Kasumi-1 (cell line): ENCODE results near the gene CYBA.
"Not testable (repeated sequence)": the region's sequence is repeated elsewhere in the genome, so short reads cannot be mapped to it uniquely, and the experiment has no call there.

Experiments used
- DNase-seq, 2 experiments: peaks; one replicate each; lab custom pipeline; 2025; lab: John Stamatoyannopoulos, UW

The CYBA gene

DNA sequence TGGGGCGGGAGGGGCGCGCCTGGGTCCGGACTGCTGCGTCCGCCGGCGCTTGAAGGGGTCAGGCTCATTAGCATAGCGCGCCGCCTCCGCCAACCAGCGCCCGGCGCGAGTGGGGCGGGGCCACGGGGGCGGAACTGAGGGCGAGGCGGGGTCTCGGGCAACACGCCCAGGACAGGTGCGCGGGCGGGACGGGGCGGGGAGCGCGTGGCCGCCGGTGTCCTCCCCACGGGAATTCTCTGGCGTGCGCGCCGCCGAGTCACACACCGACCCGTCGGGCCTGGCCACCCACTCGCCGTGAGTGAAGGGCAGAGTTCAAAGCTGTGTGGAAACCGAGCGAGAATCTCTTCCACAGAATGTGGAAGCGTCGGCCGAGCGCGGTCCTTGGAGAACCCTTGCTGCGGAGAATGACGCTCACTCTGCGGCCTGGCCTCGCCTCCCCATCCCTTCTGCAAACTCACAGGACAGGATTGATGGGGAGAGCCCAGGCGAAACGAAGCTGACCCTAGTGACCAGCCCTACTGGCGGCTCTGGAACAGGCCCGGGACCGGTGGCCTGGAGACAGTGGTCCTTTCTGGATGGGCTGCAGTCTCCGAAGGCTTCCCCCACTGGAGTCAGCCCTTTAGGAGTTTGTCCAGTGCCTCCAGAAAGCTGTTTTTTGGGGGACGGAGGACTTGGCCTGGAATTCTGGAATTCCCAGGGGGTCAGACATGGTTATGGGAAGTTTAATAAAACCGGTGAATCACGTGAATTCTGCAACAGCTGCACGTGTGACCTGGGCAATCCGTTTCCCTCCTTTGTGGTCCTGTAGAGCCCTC, 35.8 kb upstream of the CYBA start, which contains the start of gene SNAI3:
TSS of gene SNAI3 (minus strand) at position 69 of the 815 bp plus-strand sequence. CDS start 101 bp downstream, outside the sequence.
- peak; percentile 56 to 58 for DNase-seq

DNA sequence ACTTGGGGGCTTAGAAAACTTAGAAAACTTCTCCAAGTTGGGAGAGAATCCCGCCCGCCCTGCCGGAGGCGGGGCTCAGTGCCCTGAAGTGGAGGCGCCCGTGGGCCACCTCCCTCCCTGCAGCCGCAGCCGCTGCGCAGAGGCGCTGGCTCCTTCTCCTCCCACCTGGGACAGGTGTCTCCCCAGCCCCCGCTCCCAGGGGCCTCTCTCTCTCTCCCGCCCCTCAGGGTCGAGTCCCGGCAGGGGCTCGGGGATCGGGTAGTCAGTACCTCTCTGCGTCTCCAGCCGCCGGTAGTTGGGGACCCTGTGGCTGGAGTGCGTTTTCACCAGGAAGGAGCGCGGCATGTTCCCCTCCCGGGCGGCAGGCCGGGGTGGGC, 35.2 kb upstream of the CYBA start:
- DNase-seq = peak in 1 of 2 experiments; percentile 58

DNA sequence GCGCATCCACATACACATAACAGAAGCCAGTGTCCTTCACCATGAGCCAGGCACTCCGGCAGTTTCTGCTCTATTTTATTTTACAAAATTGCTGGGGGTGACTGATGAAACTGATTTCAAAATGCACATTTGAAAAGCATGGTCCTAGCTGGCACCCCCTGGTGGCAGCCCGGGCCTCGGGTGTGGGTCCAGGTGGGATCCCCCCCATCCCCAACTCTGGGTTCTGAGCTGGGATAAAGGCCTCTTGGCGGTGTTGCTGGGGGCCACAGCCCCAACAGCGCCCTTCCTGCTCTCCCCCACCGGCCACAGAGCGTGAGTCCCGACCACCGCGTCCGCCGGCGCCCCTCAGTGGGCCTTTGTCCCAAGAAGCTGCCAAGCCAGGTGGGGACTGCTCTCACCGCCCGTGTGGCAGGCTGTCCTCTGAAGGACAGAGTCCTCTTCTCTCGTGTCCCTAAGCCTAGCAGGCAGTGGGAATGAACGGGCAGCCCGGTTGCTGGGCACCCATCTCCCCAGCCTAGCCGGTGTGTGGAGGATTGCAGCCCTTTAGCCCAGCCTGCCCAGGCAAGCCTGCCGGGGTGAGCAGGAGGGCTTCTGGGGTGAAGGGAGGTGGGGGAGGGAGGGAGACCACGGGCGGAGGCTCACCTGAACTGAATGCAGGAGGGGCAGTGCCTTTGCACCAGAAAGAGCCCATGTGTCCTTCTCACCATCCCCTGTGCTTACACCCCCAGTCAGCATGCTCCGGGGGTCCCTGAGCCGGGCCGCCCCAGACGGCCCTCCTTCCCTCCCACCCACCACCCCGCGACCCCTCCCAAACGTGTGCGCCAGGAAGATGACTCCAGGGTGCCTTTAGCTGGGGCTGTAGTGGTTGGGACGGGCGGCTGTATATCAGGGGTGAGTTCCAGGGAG, 34.6 kb upstream of the CYBA start:
- peak; percentile 39 to 40 for DNase-seq

DNA sequence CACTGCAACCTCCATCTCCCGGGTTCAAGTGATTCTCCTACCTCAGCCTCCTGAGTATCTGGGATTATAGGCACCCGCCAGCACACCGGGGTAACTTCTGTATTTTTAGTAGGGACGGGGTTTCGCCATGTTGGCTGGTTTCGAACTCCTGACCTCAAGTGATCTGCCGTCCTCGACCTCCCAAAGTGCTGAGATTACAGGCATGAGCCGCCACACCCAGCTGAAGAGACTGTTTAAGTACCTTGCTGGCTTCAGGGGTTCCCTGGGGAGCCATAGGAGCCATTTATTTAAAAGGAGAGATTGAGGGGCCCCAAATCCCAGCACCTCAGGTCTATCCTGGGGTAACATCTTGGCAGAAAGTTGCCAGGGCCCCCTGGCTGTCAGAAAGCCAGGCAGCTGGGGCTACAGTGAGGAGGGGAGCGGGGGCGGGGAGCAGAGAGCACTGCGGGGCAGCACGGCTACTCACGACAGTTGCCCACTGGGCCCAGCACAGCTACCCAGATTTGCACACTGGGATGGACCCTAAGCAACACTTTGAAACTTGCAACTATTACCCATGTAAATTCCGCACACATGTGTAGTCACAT, 33.8 kb upstream of the CYBA start:
- DNase-seq = no peak

DNA sequence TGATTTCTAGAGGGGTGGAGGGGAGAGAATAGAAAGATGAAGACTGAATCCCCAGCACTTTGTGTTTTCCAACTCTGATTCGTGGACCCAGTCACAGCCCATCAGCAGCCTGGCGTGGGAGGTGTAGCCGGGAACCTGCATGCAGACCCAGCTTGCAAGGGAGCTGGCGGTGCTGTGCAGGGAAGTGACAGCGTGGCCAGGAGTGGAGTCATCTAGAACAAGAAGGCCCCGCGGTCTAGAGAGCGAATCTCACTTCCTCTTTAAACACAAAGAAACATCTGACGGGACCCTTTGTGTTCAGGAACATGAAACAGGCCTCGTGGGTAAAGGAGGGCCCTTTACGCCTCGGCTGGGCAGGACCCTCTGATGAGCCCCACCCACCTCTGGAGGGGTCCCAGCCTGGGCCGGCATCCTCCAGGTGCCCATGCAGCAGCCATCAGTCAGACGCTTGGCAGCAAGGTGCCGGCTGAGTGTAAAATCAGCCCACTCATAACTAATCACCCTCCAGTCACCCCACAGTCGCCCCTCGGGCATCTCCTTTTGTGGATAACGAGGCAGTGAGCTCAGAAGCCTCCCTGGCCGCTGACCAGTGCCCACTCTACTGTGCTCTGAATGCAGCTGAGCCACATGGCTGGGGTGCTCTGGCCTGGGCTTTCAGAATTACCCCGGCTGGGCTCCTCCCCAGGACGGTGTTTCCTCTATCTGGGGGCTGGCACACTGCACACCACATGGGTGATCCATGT, 31.0 kb upstream of the CYBA start:
- DNase-seq = peak; percentile 78 to 92

DNA sequence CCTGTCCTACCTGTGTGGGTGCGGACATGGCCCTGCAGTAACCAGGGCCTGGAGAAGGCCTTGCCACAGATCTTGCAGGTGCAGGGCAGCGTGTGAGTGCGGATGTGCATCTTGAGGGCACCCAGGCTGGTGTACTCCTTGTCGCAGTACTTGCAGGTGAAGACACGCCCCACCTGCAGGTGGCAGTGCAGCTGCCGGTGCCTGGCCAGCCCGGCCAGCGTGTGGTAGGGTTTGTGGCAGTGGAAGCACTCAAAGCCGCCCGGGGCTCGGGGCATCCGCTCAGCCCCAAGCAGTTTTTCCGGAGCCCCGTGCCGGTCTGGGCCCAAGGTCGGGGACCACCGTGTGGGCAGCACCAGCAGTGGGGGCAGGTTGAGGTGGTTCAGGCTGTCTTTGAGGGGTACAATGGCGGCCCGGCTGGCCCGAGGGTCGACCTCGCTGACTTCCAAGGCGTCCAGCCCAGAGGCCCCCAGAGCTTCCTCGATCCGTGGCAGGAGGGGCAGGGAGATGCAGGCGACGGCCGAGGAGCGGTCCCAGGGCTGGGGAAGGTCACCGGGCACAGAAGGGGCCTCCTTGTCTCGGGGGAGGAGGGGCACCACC, 30.3 kb upstream of the CYBA start:
- no peak for DNase-seq

DNA sequence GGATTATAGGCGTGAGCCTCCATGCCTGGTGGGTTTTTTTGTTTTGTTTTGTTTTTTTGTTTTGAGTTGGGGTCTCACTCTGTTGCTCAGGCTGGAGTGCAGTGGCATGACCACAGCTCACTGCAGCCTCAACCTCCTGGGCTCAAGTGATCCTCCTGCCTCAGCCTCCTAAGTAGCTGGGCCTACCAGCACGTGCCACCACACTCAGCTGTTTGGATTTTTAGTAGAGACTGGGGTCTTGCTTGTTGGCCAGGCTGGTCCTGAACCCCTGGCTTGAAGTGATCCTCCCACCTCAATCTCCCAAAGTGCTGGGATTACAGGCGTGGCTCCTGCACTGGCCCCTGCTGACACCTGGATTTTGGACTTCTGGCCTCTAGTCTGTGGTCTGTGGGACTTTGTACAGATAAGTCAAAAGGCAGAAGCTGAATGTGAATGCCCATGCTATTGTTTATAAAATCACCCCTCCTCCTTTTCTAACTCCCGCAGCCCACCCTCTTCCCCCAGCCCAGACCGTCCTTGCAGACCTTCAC, 29.8 kb upstream of the CYBA start:
- no peak for DNase-seq

DNA sequence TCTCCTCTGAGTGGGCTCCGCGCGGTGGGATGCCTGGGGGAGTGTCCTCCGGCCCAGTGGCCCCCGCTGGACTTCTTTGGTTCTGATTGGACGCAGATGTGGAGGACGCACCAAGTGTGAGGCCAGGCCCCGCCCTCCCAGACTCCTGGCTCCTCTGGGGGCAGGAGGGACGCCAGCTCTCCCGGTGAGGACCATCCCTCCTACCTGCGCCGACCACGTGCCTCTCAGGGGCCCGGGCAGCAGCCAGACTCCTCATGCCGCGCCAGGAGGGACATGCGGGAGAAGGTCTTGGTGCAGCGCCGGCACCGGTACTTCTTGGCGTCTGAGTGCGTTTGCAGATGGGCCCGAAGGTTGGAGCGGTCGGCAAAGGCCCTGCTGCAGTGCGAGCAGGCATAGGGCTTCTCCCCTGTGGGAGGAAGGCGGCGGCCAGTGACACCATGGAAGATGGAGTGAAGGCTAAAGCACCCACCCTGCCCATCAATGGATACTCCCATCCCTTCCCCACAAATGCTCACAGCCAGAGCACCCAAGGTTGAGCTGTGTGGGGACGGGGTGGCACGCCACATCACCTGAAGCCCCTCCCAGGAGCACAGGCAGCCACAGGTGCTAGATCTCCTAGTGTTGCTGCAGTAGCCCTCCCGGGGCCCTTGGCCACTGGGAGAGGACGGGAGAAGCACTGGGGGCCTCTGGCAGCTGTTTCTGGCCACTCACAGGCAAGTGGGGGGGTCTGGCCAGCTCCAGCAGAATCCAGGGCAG, 27.5 kb upstream of the CYBA start:
- no peak for DNase-seq

DNA sequence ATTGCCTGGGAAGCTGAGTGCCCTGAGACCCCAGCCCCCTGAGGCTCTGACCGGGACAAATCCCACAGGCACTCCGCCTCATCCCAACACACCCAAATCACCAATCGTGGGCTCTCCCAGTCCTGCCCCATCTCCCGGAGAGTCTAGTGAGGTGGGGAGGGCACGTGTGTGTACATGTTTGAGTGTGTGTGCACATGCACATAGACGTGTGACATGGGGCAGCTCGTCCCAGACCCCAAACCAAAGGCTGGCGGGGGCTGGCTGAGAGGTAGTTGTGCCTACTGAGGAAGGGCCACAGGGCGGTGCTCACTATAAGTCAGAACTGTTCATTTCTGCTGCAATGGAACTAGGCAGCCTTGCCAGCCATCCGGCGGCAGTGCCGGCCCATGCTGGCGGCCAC, 26.9 kb upstream of the CYBA start:
- no peak for DNase-seq

DNA sequence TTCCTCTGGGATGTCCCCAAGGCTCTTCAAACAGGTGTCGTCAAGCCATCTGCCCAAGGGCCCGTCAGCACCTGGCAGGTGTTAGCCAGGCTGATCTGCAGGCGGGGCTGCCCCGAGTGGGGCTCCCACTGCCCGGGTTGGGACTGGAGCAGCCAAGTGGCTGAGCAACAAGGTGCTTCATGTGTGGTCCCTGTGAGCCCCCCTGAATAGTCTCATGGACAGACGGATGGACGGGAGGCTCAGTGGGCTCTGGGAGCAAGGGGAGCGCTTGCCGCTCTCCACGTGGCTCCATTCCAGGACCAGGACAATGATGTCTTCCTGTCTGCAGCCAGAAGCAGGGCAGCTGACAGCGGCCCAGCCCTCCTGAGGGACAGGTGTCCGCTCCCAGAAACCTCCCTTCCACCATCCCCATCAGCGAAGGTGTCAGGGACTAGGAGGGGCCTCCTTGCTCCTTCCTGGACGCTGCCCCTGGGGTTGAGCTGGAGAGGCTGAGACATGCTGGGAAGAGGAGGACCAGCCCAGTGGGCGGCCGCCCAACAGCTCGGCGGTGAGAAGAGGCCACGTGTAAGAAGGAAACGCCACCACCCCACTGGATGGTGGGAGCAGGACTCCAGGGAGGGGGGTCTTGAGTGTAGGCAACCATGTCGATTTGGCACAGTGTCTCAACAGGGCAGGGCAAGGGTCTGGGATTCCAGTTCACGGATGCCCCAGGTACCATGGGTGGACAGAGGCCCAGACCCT, 25.8 kb upstream of the CYBA start:
- DNase-seq = no peak

DNA sequence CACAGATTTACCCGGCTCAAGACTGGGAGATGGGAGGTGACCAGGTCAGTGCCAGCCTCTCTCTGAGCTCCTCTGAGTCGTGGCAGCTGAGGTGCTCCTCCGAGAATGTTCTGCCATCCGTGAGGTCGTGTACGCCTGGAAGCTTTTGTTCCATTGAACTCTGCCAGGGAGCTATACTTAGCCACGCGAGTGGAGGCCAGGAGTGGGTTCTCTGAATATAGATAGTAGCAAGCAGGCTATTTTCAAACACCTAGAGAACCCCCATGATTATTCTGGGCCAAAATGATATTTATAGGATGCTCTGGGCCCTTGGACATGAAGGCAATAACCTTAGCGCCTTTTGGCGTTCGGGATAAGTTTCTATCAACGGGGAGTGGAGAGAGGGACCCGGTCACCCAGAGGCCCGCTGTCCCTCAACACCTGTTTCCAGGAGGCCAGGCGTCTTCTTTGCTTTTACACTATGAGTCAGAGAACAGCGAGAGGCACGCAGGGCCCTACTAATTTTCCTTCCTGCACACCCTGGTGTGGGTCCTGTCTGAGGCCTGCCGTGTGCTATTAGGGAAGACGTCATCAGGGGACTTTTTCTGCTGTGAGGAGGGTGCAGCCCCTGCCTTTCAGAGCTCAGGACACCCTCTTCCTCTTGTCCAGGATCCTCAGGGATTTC, 23.0 kb upstream of the CYBA start:
- DNase-seq = no peak

DNA sequence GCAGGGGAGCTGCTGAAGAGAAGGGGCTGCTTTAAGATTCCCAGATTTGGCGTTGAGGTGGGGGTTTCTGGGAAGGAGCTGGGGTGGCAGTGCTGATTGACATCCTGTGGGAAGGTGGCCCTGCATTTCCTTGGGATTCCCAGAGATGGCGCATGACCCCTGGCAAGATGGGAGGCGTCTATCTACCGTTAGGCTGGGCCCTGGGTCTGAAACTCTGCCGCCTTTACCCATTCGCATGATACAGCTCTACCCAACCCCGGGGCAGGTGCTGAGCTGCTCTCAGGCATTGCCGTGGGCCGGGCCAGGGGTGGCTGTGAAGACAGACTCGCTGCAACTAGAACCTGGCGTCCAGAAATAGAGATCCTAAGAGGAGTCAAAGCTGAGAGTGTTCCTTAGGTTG, 21.9 kb upstream of the CYBA start:
- peak in 1 of 2 experiments; percentile 12 for DNase-seq

DNA sequence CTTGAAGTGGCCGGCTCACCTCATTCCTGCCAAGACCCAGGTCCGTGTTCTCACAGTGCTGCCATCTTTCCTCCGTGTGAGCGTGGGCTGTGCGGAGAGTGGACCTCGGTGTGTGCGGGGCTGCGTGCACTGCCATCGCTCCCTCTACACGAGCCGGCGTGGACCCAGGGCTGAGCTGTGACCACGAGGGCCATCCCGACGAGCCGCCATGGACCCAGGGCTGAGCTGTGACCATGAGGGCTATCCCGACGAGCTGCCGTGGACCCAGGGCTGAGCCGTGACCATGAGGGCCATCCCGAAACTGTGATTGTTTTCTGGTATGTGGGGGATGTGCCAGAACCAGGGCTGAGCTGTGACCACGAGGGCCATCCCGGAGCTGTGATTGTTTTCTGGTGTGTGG, 21.0 kb upstream of the CYBA start:
- no peak for DNase-seq

DNA sequence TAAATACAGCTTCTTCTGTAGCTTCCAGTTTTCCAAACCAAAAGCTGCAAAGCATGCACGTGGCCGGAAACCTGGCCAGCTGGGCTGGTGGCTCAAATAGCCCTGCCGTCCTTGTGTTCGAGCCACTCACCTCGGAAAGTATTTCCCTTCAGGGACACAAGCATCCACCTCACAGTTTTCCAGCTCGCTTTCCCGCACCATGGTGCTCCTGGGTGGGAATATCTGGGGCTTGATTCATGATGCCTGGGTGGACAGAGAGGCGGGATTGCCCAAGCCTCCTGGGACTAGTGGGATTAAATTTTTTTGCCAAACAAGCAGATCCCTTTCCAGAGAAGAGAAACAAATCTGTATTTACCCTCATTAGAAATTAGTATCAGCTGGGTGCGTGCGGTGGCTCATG, 19.1 kb upstream of the CYBA start:
- DNase-seq = no peak

DNA sequence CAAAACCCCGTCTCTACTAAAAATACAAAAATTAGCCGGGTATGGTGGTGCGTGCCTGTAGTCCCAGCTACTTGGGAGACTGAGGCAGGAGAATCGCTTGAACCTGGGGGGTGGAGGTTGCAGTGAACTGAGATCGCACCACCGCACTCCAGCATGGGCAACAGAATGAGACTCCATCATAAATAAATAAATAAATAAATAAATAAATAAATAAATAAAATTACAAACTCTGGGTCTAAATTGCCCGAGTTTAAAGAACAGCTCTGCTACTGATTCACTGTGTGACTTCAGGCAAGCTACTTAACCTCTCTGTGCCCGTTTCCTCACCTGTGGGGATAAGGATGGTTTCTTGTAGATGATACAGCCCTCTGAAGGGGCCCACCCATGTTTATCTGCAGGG, 18.6 kb upstream of the CYBA start:
- DNase-seq = not testable (repeated sequence)

DNA sequence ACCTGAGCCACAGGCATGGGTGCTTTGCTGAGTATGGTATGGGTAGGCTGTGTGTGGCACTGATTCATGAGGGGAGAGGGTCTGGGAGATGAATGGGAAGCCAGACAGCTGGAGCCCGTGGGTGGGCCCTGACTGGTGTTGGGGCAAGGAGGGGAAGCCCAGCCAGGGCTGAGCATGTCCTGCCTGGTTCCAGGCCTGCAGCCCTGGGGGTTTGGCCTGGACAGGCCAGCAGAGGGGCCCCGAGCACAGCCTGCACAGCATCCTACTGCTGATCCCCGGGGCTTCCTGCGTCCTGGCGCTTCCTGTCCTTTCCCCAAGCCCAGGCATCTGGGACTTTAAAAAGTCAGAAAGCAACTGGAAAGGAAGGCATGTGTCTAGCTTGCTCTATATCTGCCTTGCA, 16.6 kb upstream of the CYBA start:
- DNase-seq = no peak

DNA sequence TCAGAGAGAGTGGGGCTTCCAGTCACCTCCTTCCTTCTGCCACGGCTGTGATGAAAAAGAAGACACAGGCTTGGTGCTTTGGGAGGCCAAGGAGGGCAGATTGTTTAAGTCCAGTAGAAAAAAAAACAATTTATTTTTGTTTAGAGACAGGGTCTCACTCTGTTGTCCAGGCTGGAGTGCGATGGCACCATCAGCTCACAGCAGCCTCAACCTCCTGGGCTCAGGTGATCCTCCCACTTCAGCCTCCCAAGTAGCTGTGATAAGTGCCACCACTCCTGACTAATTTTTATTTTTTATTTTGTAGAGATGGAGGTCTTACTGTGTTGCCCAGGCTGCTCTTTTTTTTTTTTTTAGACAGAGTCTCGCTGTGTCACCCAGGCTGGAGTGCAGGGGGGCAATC, 14.7 kb upstream of the CYBA start:
- DNase-seq = no peak

DNA sequence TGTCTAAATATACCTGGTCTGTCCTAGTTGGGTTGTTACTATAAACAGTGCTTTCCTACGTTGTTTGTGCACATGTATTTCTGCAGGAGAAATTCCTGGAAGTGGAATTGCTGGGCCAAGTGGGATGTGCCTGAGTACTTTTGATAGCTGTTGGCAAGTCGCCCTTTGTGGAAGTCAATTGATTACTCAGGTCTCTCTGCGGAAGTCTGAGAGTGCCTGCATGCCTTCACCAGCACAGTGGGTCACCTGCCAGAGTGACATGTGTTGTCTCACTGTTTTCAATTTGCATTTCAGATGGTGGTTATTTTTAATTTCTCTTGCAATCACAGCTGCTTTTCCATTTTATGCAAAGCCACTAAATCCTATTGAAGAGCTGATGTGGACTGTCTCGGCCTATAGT, 14.3 kb upstream of the CYBA start:
- no peak for DNase-seq
